Skeletal muscle tissue (tissue), 4 donors: Measurements from ENCODE around the gene MED12L. TPM values are rescaled to one million over a fixed set of nuclear protein-coding genes. Genes with fewer than 3 reads are reported as not detected.

Experiments
- H3K27ac ChIP-seq: one replicate; pipeline ENCODE4 v1.7.0; 2013; ENCODE audit warnings: mild to moderate bottlenecking, low read depth, low read length, inconsistent platforms
- H3K27me3 ChIP-seq, 3 donors: one replicate each; pipeline ENCODE4 v1.7.0; 2013; ENCODE audit warnings: low read length in 3 of 3; ENCODE audit not compliant: control insufficient read depth in 3 of 3, insufficient read depth in 3 of 3
- H3K36me3 ChIP-seq, 3 donors: one replicate each; pipeline ENCODE4 v1.7.0; 2013; ENCODE audit warnings: low read length in 3 of 3; ENCODE audit not compliant: control insufficient read depth in 3 of 3, insufficient read depth in 3 of 3
- H3K4me1 ChIP-seq, 3 donors: one replicate each; pipeline ENCODE4 v1.7.0; 2013; ENCODE audit warnings: low read length in 3 of 3, mild to moderate bottlenecking in 3 of 3; ENCODE audit not compliant: control insufficient read depth in 3 of 3, insufficient read depth in 3 of 3
- H3K4me3 ChIP-seq, 3 donors: one replicate each; pipeline ENCODE4 v1.7.0; 2013; ENCODE audit warnings: low read length in 3 of 3
- H3K9ac ChIP-seq, 3 donors: one replicate each; pipeline ENCODE4 v1.7.0; 2013; ENCODE audit warnings: low read length in 3 of 3, mild to moderate bottlenecking in 3 of 3, moderate library complexity in 2 of 3, low read depth in 1 of 3
- H3K9me3 ChIP-seq, 3 donors: one replicate each; pipeline ENCODE4 v1.7.0; 2013; ENCODE audit warnings: low read length in 3 of 3; ENCODE audit not compliant: control insufficient read depth in 3 of 3
- total RNA-seq: library from RNA; depleted of rRNA; stranded (reverse); fragments of >200 nt; gene quantifications from one replicate; pipeline ENCODE4 v1.2.3, GENCODE V29; 2014
- donor health status: Osteomylitis.

MED12L gene
- total RNA-seq, 1 donor from 2014 or later, result 8.9 TPM

GRCh38 chr3:151425627-151426340 is 340.3 kb downstream of the MED12L start:
- H3K4me1 ChIP-seq, result no peaks in the 10 kb centered on the region
- no peaks in the 10 kb centered on the region for H3K9me3 ChIP-seq
- H3K4me3 ChIP-seq, result no peak overlapping the region
- H3K9ac ChIP-seq, result no peak overlapping the region
- no peak overlapping the region for H3K27ac ChIP-seq
- H3K36me3 ChIP-seq, result no peaks in the 10 kb centered on the region
- no peaks in the 10 kb centered on the region for H3K27me3 ChIP-seq

- no peaks in the 10 kb centered on the region for H3K9me3 ChIP-seq
- H3K27me3 ChIP-seq, result no peaks in the 10 kb centered on the region
- H3K4me3 ChIP-seq, result no peak overlapping the region
- H3K27ac ChIP-seq, result no peak overlapping the region
- H3K4me1 ChIP-seq, result no peaks in the 10 kb centered on the region
- no peaks in the 10 kb centered on the region for H3K36me3 ChIP-seq
- H3K9ac ChIP-seq, result no peak overlapping the region
These were observed 340.8 kb downstream of the MED12L start for GRCh38 chr3:151426341-151426657.

- no peaks in the 10 kb centered on the region for H3K36me3 ChIP-seq
- H3K27me3 ChIP-seq, result no peaks in the 10 kb centered on the region
- H3K27ac ChIP-seq, result no peak overlapping the region
These were observed 342.9 kb downstream of the MED12L start for GRCh38 chr3:151428386-151428785.

GRCh38 chr3:151430821-151431484 is 345.5 kb downstream of the MED12L start:
- Histone ChIP-seq H3K9me3 (no peaks in the 10 kb centered on the region), H3K27me3 (no peaks in the 10 kb centered on the region), H3K9ac (no peak overlapping the region), H3K4me3 (no peak overlapping the region), H3K4me1 (no peaks in the 10 kb centered on the region), H3K27ac (no peak overlapping the region), H3K36me3 (no peaks in the 10 kb centered on the region)

More at GRCh38 chr3:151428386-151428785, 342.9 kb downstream of the MED12L start:
- Histone ChIP-seq H3K9ac (no peak overlapping the region), H3K4me1 (no peaks in the 10 kb centered on the region), H3K9me3 (no peaks in the 10 kb centered on the region), H3K4me3 (no peak overlapping the region)

GRCh38 chr3:151431940-151432339 is 346.5 kb downstream of the MED12L start:
- Histone ChIP-seq H3K27ac (no peak overlapping the region), H3K4me1 (no peaks in the 10 kb centered on the region), H3K9ac (no peak overlapping the region), H3K9me3 (no peaks in the 10 kb centered on the region), H3K27me3 (no peaks in the 10 kb centered on the region), H3K36me3 (no peaks in the 10 kb centered on the region), H3K4me3 (no peak overlapping the region)

GRCh38 chr3:151432616-151433372 is 347.3 kb downstream of the MED12L start:
- no peak overlapping the region for H3K9ac ChIP-seq
- no peak overlapping the region for H3K4me3 ChIP-seq
- H3K4me1 ChIP-seq, result no peaks in the 10 kb centered on the region
- no peak overlapping the region for H3K27ac ChIP-seq
- no peaks in the 10 kb centered on the region for H3K36me3 ChIP-seq
- H3K9me3 ChIP-seq, result no peaks in the 10 kb centered on the region
- H3K27me3 ChIP-seq, result no peaks in the 10 kb centered on the region

- no peaks in the 10 kb centered on the region for H3K36me3 ChIP-seq
- H3K4me3 ChIP-seq, result no peak overlapping the region
- no peaks in the 10 kb centered on the region for H3K27me3 ChIP-seq
- no peak overlapping the region for H3K9ac ChIP-seq
- H3K9me3 ChIP-seq, result no peaks in the 10 kb centered on the region
- no peaks in the 10 kb centered on the region for H3K4me1 ChIP-seq
- H3K27ac ChIP-seq, result no peak overlapping the region
These were observed 348.9 kb downstream of the MED12L start for GRCh38 chr3:151434151-151434890.

- Histone ChIP-seq H3K4me3 (no peak overlapping the region), H3K27me3 (no peaks in the 10 kb centered on the region), H3K4me1 (no peaks in the 10 kb centered on the region), H3K27ac (no peak overlapping the region), H3K36me3 (no peaks in the 10 kb centered on the region), H3K9ac (no peak overlapping the region), H3K9me3 (no peaks in the 10 kb centered on the region)
These were observed 351.4 kb downstream of the MED12L start for GRCh38 chr3:151436675-151437446.

GRCh38 chr3:151437906-151438305 is 352.4 kb downstream of the MED12L start:
- no peak overlapping the region for H3K9ac ChIP-seq
- H3K27ac ChIP-seq, result no peak overlapping the region
- no peaks in the 10 kb centered on the region for H3K4me1 ChIP-seq
- no peaks in the 10 kb centered on the region for H3K9me3 ChIP-seq
- no peaks in the 10 kb centered on the region for H3K36me3 ChIP-seq
- no peaks in the 10 kb centered on the region for H3K27me3 ChIP-seq
- H3K4me3 ChIP-seq, result no peak overlapping the region
